GM23248 (cell line): Measurements from ENCODE around the gene GYG2. TPM values are rescaled to one million over a fixed set of nuclear protein-coding genes. Genes with fewer than 3 reads are reported as not detected.

Experiments used
- DNase-seq: peaks from one replicate; pipeline ENCODE4 v3.0.0-alpha.2; 2015
- H2AFZ ChIP-seq: fragments of 200-600 bp; sonication (generic); 2 replicates; pipeline ENCODE4 v1.6.1; 2016; ENCODE audit warnings: antibody characterized with exemption
- H3F3A ChIP-seq: fragments of 200-600 bp; sonication (generic); 2 replicates; pipeline ENCODE4 v1.6.1; 2016; ENCODE audit warnings: mild to moderate bottlenecking, antibody characterized with exemption, mixed run types; ENCODE audit not compliant: insufficient read depth
- H3K27ac ChIP-seq: fragments of 200-600 bp; sonication (generic); 2 replicates; pipeline ENCODE4 v1.5.1; 2016; ENCODE audit warnings: mild to moderate bottlenecking
- H3K27me3 ChIP-seq: fragments of 200-600 bp; sonication (generic); replicated peaks from 2 replicates; pipeline ENCODE4 v1.6.1; 2016; ENCODE audit warnings: mild to moderate bottlenecking; ENCODE audit not compliant: insufficient read depth
- H3K36me3 ChIP-seq: fragments of 200-600 bp; sonication (generic); 2 replicates; pipeline ENCODE4 v1.6.1; 2016; ENCODE audit warnings: low read depth, mild to moderate bottlenecking
- H3K4me1 ChIP-seq: fragments of 200-600 bp; sonication (generic); 2 replicates; pipeline ENCODE4 v1.6.1; 2016; ENCODE audit warnings: mild to moderate bottlenecking; ENCODE audit not compliant: insufficient read depth
- H3K4me2 ChIP-seq: fragments of 200-600 bp; sonication (generic); one replicate; pipeline ENCODE4 v1.6.1; 2016; ENCODE audit warnings: mild to moderate bottlenecking; ENCODE audit not compliant: unreplicated experiment
- H3K4me3 ChIP-seq: fragments of 200-600 bp; sonication (generic); 2 replicates; pipeline ENCODE4 v1.5.1; 2016; ENCODE audit warnings: mild to moderate bottlenecking
- H3K79me2 ChIP-seq: fragments of 200-600 bp; sonication (generic); 2 replicates; pipeline ENCODE4 v1.6.1; 2016; ENCODE audit warnings: mild to moderate bottlenecking; ENCODE audit not compliant: insufficient read depth
- H3K9ac ChIP-seq: fragments of 200-600 bp; sonication (generic); 2 replicates; pipeline ENCODE4 v1.6.1; 2016; ENCODE audit warnings: mild to moderate bottlenecking
- H3K9me2 ChIP-seq: fragments of 200-600 bp; sonication (generic); 2 replicates; pipeline ENCODE4 v1.6.1; 2016; ENCODE audit warnings: mixed run types, mild to moderate bottlenecking, moderate library complexity; ENCODE audit not compliant: insufficient read depth
- H3K9me3 ChIP-seq: fragments of 200-600 bp; sonication (generic); one replicate; pipeline ENCODE4 v1.6.1; 2017; ENCODE audit warnings: low read depth
- H4K20me1 ChIP-seq: fragments of 200-600 bp; sonication (generic); 2 replicates; pipeline ENCODE4 v1.6.0; 2016; ENCODE audit not compliant: insufficient read depth
- EZH2 ChIP-seq: fragments of 200-600 bp; sonication (generic); IDR thresholded peaks from 2 replicates; pipeline ENCODE4 v1.6.1; 2018; ENCODE audit warnings: antibody characterized with exemption, mild to moderate bottlenecking; ENCODE audit not compliant: insufficient read depth, poor library complexity, severe bottlenecking
- EZH2phosphoT487 ChIP-seq: fragments of 200-600 bp; sonication (generic); IDR thresholded peaks from 2 replicates; pipeline ENCODE4 v1.6.1; 2018; ENCODE audit warnings: antibody characterized with exemption, moderate library complexity, mild to moderate bottlenecking, low read depth; ENCODE audit not compliant: insufficient read depth
- whole genome bisulfite sequencing, 2 experiments: methylation state at CpG; one replicate each; pipeline ENCODE4 v1.1.6; 2015 to 2017; ENCODE audit warnings: low lambda C conversion rate in 2 of 2, low coverage in 1 of 2; ENCODE audit errors: missing lambda C conversion rate in 2 of 2; 5-methylcytosine and 5-hydroxymethylcytosine counted together
- in situ Hi-C: fragments of 300-500 bp; cut with MboI; formaldehyde crosslinking; loops from 2 replicates; pipeline ENCODE4 v1.15.0; 2020
- polyA plus RNA-seq: library from polyadenylated mRNA; unstranded; fragments of >200 nt; fragmentation: Nextera tagmentation; extraction: Ambion mirVana; gene quantifications from 2 replicates; pipeline ENCODE4 v1.2.1, GENCODE V29; 2016
- total RNA-seq: library from RNA; depleted of rRNA; stranded (reverse); fragments of >200 nt; shearing (Covaris generic); gene quantifications from 2 replicates; pipeline ENCODE4 v1.2.3, GENCODE V29; 2014

GYG2 gene
- total and polyA plus RNA-seq, 2 experiments from 2014 or later, result 0.43 to 0.86 TPM

- TF ChIP-seq EZH2 (no peak), EZH2phosphoT487 (no peak)
- no peaks in the 10 kb centered on the region for H3K36me3 ChIP-seq
- no peak overlapping the region for H3K9ac ChIP-seq
- no peaks in the 10 kb centered on the region for H3K79me2 ChIP-seq
- DNase-seq, result no peak
- no peaks in the 10 kb centered on the region for H3K4me1 ChIP-seq
- no peaks in the 10 kb centered on the region for H3K9me2 ChIP-seq
- H2AFZ ChIP-seq, result no peak overlapping the region
- no peaks in the 10 kb centered on the region for H3K27me3 ChIP-seq
- H3K27ac ChIP-seq, result no peak overlapping the region
- no peaks in the 10 kb centered on the region for H3F3A ChIP-seq
- WGBS, 2 experiments, result 22% methylated on average over 59 of the region's 62 CpGs; no CpG with 5 or more reads in 1 of the 2 experiments
- no peak overlapping the region for H3K4me2 ChIP-seq
- no peak overlapping the region for H3K4me3 ChIP-seq
- in situ Hi-C loops, result loop anchor here (10.0 kb wide), 1 partner anchor 185 kb away; no protein-coding TSS in a partner anchor
- no peaks in the 10 kb centered on the region for H3K9me3 ChIP-seq
- no peaks in the 10 kb centered on the region for H4K20me1 ChIP-seq
Observed at GRCh38 chrX:2829469-2830246, 928 bp downstream of the GYG2 start.

GRCh38 chrX:2831471-2832228 is 2.9 kb downstream of the GYG2 start:
- Histone ChIP-seq H4K20me1 (no peaks in the 10 kb centered on the region), H3K36me3 (no peaks in the 10 kb centered on the region), H3K9me2 (no peaks in the 10 kb centered on the region), H3K9ac (no peak overlapping the region), H3F3A (no peaks in the 10 kb centered on the region), H3K4me1 (no peaks in the 10 kb centered on the region), H2AFZ (no peak overlapping the region), H3K79me2 (no peaks in the 10 kb centered on the region), H3K9me3 (no peaks in the 10 kb centered on the region), H3K27ac (no peak overlapping the region), H3K4me3 (no peak overlapping the region), H3K4me2 (no peak overlapping the region), H3K27me3 (no peaks in the 10 kb centered on the region)
- DNase-seq, result no peak
- in situ Hi-C loops, result no loop called here
- 73 to 74% methylated on average over 14 of the region's 14 CpGs for WGBS, 2 experiments
- no peak for TF ChIP-seq EZH2
- TF ChIP-seq EZH2phosphoT487, result no peak

GRCh38 chrX:2837961-2838360 is 9.2 kb downstream of the GYG2 start:
- 48 to 51% methylated on average over 2 of the region's 2 CpGs for WGBS, 2 experiments
- no peaks in the 10 kb centered on the region for H3K9me2 ChIP-seq
- H4K20me1 ChIP-seq, result no peaks in the 10 kb centered on the region
- no peaks in the 10 kb centered on the region for H3K27me3 ChIP-seq
- H3K4me1 ChIP-seq, result no peaks in the 10 kb centered on the region
- H3K4me3 ChIP-seq, result no peak overlapping the region
- no peaks in the 10 kb centered on the region for H3K79me2 ChIP-seq
- H3F3A ChIP-seq, result no peaks in the 10 kb centered on the region
- no peak overlapping the region for H3K4me2 ChIP-seq
- H3K9ac ChIP-seq, result no peak overlapping the region
- no peaks in the 10 kb centered on the region for H3K9me3 ChIP-seq
- no peaks in the 10 kb centered on the region for H3K36me3 ChIP-seq
- in situ Hi-C loops, result no loop called here
- H3K27ac ChIP-seq, result no peak overlapping the region
- no peak overlapping the region for H2AFZ ChIP-seq
- DNase-seq, result no peak
- no peak for TF ChIP-seq EZH2
- TF ChIP-seq EZH2phosphoT487, result no peak

GRCh38 chrX:2840961-2841360 is 12.2 kb downstream of the GYG2 start:
- no peak overlapping the region for H3K27ac ChIP-seq
- in situ Hi-C loops, result no loop called here
- no peaks in the 10 kb centered on the region for H4K20me1 ChIP-seq
- no peaks in the 10 kb centered on the region for H3K9me2 ChIP-seq
- H3K27me3 ChIP-seq, result no peaks in the 10 kb centered on the region
- 40 to 75% methylated on average over 1 of the region's 1 CpG for WGBS, 2 experiments
- no peak for TF ChIP-seq EZH2
- no peak for TF ChIP-seq EZH2phosphoT487
- no peak for DNase-seq
- H3K4me3 ChIP-seq, result no peak overlapping the region
- no peaks in the 10 kb centered on the region for H3K4me1 ChIP-seq
- H3K4me2 ChIP-seq, result no peak overlapping the region
- no peaks in the 10 kb centered on the region for H3F3A ChIP-seq
- H3K79me2 ChIP-seq, result no peaks in the 10 kb centered on the region
- H3K9ac ChIP-seq, result no peak overlapping the region
- H3K36me3 ChIP-seq, result no peaks in the 10 kb centered on the region
- H2AFZ ChIP-seq, result no peak overlapping the region
- H3K9me3 ChIP-seq, result no peaks in the 10 kb centered on the region
